Mucosa of descending colon (tissue), 3 donors: ENCODE results near the gene SMARCB1. TPM values are rescaled to one million over a fixed set of nuclear protein-coding genes. Genes with fewer than 3 reads are reported as not detected.

Source experiments
- ATAC-seq: fragments of 200-7000 bp; cut with Tn5 transposase; one replicate; pipeline ENCODE4 v1.9.1; 2020; ENCODE audit warnings: mild to moderate bottlenecking, moderate library complexity
- DNase-seq, 3 donors: peaks; one replicate each; pipeline ENCODE4 v3.0.0-alpha.2; 2020
- H3K36me3 ChIP-seq: fragments of 200-600 bp; one replicate; pipeline ENCODE4 v1.8.0; 2021; ENCODE audit warnings: low read depth, mild to moderate bottlenecking
- H3K4me1 ChIP-seq: fragments of 200-600 bp; one replicate; pipeline ENCODE4 v1.8.0; 2021; ENCODE audit warnings: low read depth, mild to moderate bottlenecking
- H3K4me3 ChIP-seq: fragments of 200-600 bp; one replicate; pipeline ENCODE4 v1.8.0; 2021; ENCODE audit warnings: mild to moderate bottlenecking
- H3K9me3 ChIP-seq: fragments of 200-600 bp; one replicate; pipeline ENCODE4 v1.8.0; 2021; ENCODE audit warnings: mild to moderate bottlenecking
- intact Hi-C, 2 donors: fragments of 100-400 bp; cut with DNase I in 1 of 2; cut with micrococcal nuclease in 1 of 2; formaldehyde crosslinking; loops; one replicate each; pipeline versions ENCODE4 v1.11.0 to v1.11.1; 2022; cut with DNase I, micrococcal nuclease
- total RNA-seq, 3 donors: library from RNA; stranded (reverse); fragmentation: NEBNext Ultra II Directional in 2 of 3; extraction: Animal tissue kit (Norgen Biotek cat#: 25700) in 2 of 3; gene quantifications; one replicate each; pipeline versions ENCODE4 v1.2.1 to v1.2.4, GENCODE V29; 2021 to 2023
- TF ChIP-seq, protein P1 (sequence below): fragments of 200-600 bp; IDR thresholded peaks from one replicate; pipeline ENCODE4 v1.8.0; 2022; ENCODE audit warnings: antibody characterized with exemption, mild to moderate bottlenecking
- donor health status: DM: no; HTN: no; CAD: no; lungs with moderate emphysema.
- donor health status: DM: no; HTN: no; CAD: no.
- donor health status: DM: no; HTN: yes; CAD: no.

The SMARCB1 gene
- total RNA-seq, 3 donors from 2014 or later = 60.1 to 85.1 (median 69.3) TPM

DNA sequence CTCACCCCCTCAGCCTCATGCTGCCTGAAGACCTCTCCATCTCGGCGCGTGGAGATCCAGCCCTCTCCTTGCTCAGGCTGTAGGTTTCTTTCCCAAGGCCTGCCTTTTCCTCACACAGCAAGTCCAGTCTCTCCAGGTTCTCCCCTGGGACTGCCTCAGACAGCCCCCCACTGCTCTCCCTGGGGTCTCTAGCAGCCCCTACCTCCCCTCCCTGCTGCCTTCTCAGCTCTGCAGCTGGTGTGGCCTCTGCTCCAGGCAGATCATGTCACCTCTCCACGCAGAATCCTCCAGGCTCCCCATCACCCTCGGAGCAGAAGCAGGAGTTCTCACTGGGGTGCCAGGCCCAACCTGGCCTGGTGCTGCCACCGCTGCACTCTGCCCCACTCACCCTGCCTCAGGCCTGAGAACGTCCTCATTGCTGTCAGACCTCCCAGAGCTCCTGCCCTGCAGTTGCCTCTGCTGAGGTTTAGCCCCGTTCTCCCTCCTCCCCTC lies 15.2 kb downstream of the SMARCB1 start:
- TF ChIP-seq, protein P1, sequence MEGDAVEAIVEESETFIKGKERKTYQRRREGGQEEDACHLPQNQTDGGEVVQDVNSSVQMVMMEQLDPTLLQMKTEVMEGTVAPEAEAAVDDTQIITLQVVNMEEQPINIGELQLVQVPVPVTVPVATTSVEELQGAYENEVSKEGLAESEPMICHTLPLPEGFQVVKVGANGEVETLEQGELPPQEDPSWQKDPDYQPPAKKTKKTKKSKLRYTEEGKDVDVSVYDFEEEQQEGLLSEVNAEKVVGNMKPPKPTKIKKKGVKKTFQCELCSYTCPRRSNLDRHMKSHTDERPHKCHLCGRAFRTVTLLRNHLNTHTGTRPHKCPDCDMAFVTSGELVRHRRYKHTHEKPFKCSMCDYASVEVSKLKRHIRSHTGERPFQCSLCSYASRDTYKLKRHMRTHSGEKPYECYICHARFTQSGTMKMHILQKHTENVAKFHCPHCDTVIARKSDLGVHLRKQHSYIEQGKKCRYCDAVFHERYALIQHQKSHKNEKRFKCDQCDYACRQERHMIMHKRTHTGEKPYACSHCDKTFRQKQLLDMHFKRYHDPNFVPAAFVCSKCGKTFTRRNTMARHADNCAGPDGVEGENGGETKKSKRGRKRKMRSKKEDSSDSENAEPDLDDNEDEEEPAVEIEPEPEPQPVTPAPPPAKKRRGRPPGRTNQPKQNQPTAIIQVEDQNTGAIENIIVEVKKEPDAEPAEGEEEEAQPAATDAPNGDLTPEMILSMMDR = no peak
- H3K4me3 ChIP-seq = no peak overlapping the region
- ATAC-seq (no peak), DNase-seq (peak in 1 of 3 donors; percentile 33)
- intact Hi-C loops = no loop called here
- H3K9me3 ChIP-seq = no peaks in the 10 kb centered on the region
- H3K36me3 ChIP-seq = peaks cover 6% of the 10 kb centered on the region
- no peaks in the 10 kb centered on the region for H3K4me1 ChIP-seq

DNA sequence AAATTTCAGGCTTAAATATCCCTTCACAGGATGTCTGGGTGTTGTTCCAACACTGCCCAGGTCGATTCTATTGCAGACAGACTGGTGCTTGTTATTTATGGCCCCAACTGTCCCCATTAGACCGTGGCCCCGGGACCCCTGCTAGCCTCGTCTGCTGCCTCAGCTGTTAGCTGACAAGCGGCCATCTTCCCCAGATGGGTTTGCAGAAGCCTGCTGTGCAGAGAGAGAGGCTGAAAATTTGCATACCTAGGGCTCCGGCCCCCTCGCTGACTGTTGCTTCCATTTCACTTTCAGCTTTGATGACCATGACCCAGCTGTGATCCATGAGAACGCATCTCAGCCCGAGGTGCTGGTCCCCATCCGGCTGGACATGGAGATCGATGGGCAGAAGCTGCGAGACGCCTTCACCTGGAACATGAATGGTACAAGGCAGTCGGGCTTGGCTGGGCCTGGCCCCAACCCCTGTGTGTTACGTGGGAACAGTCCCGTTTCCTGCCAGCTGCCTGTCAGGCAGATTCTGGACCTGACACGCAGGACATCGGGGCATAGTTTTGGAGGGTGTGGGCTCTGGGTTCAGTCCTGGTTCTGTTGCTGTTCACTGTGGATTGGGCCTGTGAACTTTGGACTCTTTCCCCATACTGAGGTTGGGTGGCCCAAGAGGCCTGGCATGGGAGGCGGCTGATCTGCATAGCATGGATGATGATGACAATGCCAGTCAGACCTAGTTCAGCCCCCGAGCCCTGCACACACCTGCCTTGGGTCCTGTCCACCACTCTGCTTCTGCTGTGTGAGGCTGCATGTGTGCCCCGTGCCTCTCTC lies 16.4 kb downstream of the SMARCB1 start:
- DNase-seq (peak in 1 of 3 donors; percentile 50), ATAC-seq (peak; percentile 30)
- Histone ChIP-seq H3K4me3 (no peak overlapping the region), H3K9me3 (no peaks in the 10 kb centered on the region), H3K36me3 (peaks cover 6% of the 10 kb centered on the region), H3K4me1 (no peaks in the 10 kb centered on the region)
- intact Hi-C loops = no loop called here
- TF ChIP-seq, protein P1 = no peak

DNA sequence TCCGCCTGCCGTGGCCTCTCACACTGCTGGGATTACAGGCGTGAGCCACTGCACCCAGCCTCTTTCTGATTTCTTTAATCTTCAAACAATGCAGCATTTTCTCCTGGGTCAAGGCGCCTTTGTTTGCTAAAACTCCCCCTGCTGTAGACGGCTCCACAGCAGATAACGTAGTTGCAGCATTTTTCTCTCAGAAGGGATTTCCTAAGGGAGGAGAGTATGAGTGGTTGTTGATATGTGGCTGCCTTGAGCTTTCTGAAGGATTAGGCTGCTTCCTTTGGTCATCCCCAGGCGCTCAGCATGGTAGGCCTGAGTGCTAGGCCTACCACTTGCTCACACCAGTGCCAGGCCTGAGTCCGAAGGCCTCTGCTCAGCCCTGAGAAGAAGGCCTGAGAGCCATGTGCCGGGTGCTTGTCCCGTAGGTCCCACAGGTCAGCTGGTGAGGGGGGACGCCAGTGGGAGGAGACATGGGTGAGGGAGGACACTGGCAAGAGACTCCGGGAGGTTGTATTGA lies 18.1 kb downstream of the SMARCB1 start:
- no peaks in the 10 kb centered on the region for H3K4me1 ChIP-seq
- ATAC-seq (no peak), DNase-seq (peak in 1 of 3 donors; percentile 25)
- H3K36me3 ChIP-seq = peaks cover 3% of the 10 kb centered on the region
- no peaks in the 10 kb centered on the region for H3K9me3 ChIP-seq
- intact Hi-C loops = no loop called here
- TF ChIP-seq, protein P1 = no peak
- H3K4me3 ChIP-seq = no peak overlapping the region

DNA sequence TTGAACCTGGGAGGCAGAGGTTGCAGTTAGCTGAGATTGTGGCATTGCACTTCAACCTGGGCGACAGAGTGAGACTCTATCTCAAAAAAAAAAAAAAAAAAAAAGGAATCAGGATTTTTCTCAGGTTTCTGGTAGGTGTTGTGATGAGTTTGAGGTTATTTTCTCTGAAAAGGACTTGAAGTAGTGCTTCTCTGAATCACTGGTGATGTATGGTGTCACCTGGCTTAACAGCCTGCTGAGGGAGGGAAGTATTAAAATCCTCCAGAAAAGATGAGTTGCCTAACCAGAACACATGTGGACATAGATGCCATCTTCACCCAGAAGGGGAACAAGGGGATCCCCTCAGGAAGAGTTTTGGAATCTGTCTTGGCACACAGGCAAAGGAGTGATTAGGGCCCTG lies 20.1 kb downstream of the SMARCB1 start:
- no peak for ATAC-seq
- Histone ChIP-seq H3K4me1 (no peaks in the 10 kb centered on the region), H3K4me3 (no peak overlapping the region), H3K9me3 (no peaks in the 10 kb centered on the region), H3K36me3 (peaks cover 3% of the 10 kb centered on the region)
- no peak for DNase-seq
- intact Hi-C loops = no loop called here
- TF ChIP-seq, protein P1 = no peak

DNA sequence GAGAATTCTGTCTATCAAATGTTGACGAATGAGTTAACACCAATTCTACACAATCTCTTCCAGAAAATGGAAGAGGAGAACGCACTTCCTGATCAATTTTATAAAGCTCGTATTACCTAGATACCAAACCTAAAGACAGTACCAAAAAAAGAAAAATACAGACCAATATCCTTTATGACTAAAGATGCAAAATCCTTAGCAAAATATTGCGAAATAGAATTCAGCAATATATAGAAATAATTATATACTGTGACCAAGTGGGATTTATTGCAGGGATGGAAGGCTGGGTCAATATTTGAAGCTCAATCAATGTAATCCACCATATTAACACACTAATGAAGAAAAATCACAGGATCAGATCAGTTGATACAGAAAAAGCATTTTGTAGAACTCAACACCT lies 25.6 kb downstream of the SMARCB1 start:
- H3K36me3 ChIP-seq = peaks cover 5% of the 10 kb centered on the region
- no peak for ATAC-seq
- TF ChIP-seq, protein P1 = no peak

More for the DNA sequence above, 25.6 kb downstream of the SMARCB1 start:
- no peaks in the 10 kb centered on the region for H3K9me3 ChIP-seq
- intact Hi-C loops = no loop called here
- H3K4me1 ChIP-seq = no peaks in the 10 kb centered on the region
- DNase-seq = no peak
- no peak overlapping the region for H3K4me3 ChIP-seq
